PFSK-1 (cell line): ENCODE results near the gene MTIF3.

Experiments used
- FOXP2 ChIP-seq: optimal IDR thresholded peaks from 2 replicates; pipeline ENCODE3; 2011; ENCODE audit warnings: borderline replicate concordance, control low read depth, inconsistent platforms; ENCODE audit not compliant: insufficient read depth; ENCODE audit errors: extremely low read length, extremely low read depth
- POLR2AphosphoS5 ChIP-seq: IDR thresholded peaks from 2 replicates; pipeline ENCODE4 v1.6.1; 2012; ENCODE audit warnings: low read depth, mild to moderate bottlenecking, control low read depth, low read length, moderate library complexity
- TAF1 ChIP-seq: IDR thresholded peaks from 2 replicates; pipeline ENCODE4 v1.6.1; 2012; ENCODE audit warnings: low read length, control low read depth, borderline replicate concordance; ENCODE audit not compliant: insufficient read depth

GRCh38 chr13:27411341-27411740 lies 39.0 kb downstream of the MTIF3 start:
- TF ChIP-seq POLR2AphosphoS5: no peak
- no peak for TF ChIP-seq TAF1
- TF ChIP-seq FOXP2: no peak
